G401.6 (cell line): Measurements from ENCODE around the gene SYT1.

Experiments used
- FAIRE-seq: peaks from 2 replicates; lab custom pipeline; 2012; peaks lifted over from hg19 to GRCh38; lab: Jason Lieb, UNC

The SYT1 gene

GRCh38 chr12:79227646-79228045 lies 363.1 kb downstream of the SYT1 start:
- FAIRE-seq: no peak

GRCh38 chr12:79233341-79233781 lies 368.8 kb downstream of the SYT1 start:
- no peak for FAIRE-seq

- no peak for FAIRE-seq
Measured at GRCh38 chr12:79236920-79237319, 372.3 kb downstream of the SYT1 start.

GRCh38 chr12:79238246-79238645 lies 373.7 kb downstream of the SYT1 start:
- no peak for FAIRE-seq

- FAIRE-seq: no peak
Measured at GRCh38 chr12:79247494-79247893, 382.9 kb downstream of the SYT1 start.

GRCh38 chr12:79250186-79250585 lies 385.6 kb downstream of the SYT1 start:
- FAIRE-seq: no peak

- no peak for FAIRE-seq
Measured at GRCh38 chr12:79250960-79251755, 386.6 kb downstream of the SYT1 start.

GRCh38 chr12:79252358-79253075 lies 387.9 kb downstream of the SYT1 start:
- no peak for FAIRE-seq

GRCh38 chr12:79255288-79255687 lies 390.7 kb downstream of the SYT1 start:
- FAIRE-seq: no peak

- FAIRE-seq: no peak
Measured at GRCh38 chr12:79260923-79261322, 396.3 kb downstream of the SYT1 start.

GRCh38 chr12:79262938-79263337 lies 398.4 kb downstream of the SYT1 start:
- FAIRE-seq: no peak

- FAIRE-seq: no peak
Measured at GRCh38 chr12:79266343-79267144, 402.0 kb downstream of the SYT1 start.

- no peak for FAIRE-seq
Measured at GRCh38 chr12:79267580-79267979, 403.0 kb downstream of the SYT1 start.

GRCh38 chr12:79274501-79275064 lies 410.0 kb downstream of the SYT1 start:
- FAIRE-seq: no peak

- no peak for FAIRE-seq
Measured at GRCh38 chr12:79275631-79276030, 411.1 kb downstream of the SYT1 start.

- FAIRE-seq: no peak
Measured at GRCh38 chr12:79283364-79283763, 418.8 kb downstream of the SYT1 start.

GRCh38 chr12:79288911-79289310 lies 424.3 kb downstream of the SYT1 start:
- FAIRE-seq: no peak

GRCh38 chr12:79291711-79292110 lies 427.1 kb downstream of the SYT1 start:
- no peak for FAIRE-seq

GRCh38 chr12:79294590-79294989 lies 430.0 kb downstream of the SYT1 start:
- no peak for FAIRE-seq

- FAIRE-seq: no peak
Measured at GRCh38 chr12:79295572-79295971, 431.0 kb downstream of the SYT1 start.

- no peak for FAIRE-seq
Measured at GRCh38 chr12:79296133-79296532, 431.6 kb downstream of the SYT1 start.

GRCh38 chr12:79296871-79297270 lies 432.3 kb downstream of the SYT1 start:
- no peak for FAIRE-seq

GRCh38 chr12:79298506-79298905 lies 433.9 kb downstream of the SYT1 start:
- no peak for FAIRE-seq
